Tibial artery (tissue), 4 donors: ENCODE measurements around the gene LTBP2.

Experiments used
- DNase-seq, 2 donors: peaks; one replicate each; pipeline ENCODE4 v3.0.0-alpha.2; 2019
- H3K27ac ChIP-seq, 2 donors: fragments of 200-600 bp; sonication (generic) in 1 of 2; 1 replicate in 1 of 2; 2 replicates in 1 of 2; pipeline ENCODE4 v1.5.1; 2018 to 2019; ENCODE audit warnings: mild to moderate bottlenecking in 1 of 2
- H3K27me3 ChIP-seq, 2 donors: fragments of 200-600 bp; sonication (generic) in 1 of 2; one replicate each; pipeline versions ENCODE4 v1.5.1 to v1.6.0; 2016 to 2019
- H3K36me3 ChIP-seq, 3 donors: fragments of 200-600 bp; sonication (generic) in 2 of 3; one replicate each; pipeline ENCODE4 v1.5.1; 2016 to 2019; ENCODE audit warnings: mild to moderate bottlenecking in 2 of 3
- H3K4me1 ChIP-seq, 4 donors: fragments of 200-600 bp; sonication (generic) in 2 of 4; 1 replicate in 3 of 4; 2 replicates in 1 of 4; pipeline ENCODE4 v1.5.1; 2016 to 2019
- H3K4me3 ChIP-seq, 2 donors: fragments of 200-600 bp; sonication (generic) in 1 of 2; 1 replicate in 1 of 2; 2 replicates in 1 of 2; pipeline ENCODE4 v1.5.1; 2018 to 2019; ENCODE audit warnings: mild to moderate bottlenecking in 2 of 2
- H3K9me3 ChIP-seq, 3 donors: fragments of 200-600 bp; sonication (generic) in 1 of 3; one replicate each; pipeline ENCODE4 v1.5.1; 2016 to 2019
- intact Hi-C: fragments of 100-400 bp; cut with DNase I; formaldehyde crosslinking; loops from one replicate; pipeline ENCODE4 v1.15.0; 2023; ENCODE audit warnings: low total_unique reads
- TF ChIP-seq, protein P1 (sequence below), 2 experiments: fragments of 200-600 bp in 1 of 2; fragments of 450-650 bp in 1 of 2; IDR thresholded peaks; one replicate each; pipeline ENCODE4 v1.5.1; 2017 to 2019; ENCODE audit warnings: antibody characterized with exemption in 2 of 2, mild to moderate bottlenecking in 1 of 2, moderate library complexity in 1 of 2

The LTBP2 gene

DNA sequence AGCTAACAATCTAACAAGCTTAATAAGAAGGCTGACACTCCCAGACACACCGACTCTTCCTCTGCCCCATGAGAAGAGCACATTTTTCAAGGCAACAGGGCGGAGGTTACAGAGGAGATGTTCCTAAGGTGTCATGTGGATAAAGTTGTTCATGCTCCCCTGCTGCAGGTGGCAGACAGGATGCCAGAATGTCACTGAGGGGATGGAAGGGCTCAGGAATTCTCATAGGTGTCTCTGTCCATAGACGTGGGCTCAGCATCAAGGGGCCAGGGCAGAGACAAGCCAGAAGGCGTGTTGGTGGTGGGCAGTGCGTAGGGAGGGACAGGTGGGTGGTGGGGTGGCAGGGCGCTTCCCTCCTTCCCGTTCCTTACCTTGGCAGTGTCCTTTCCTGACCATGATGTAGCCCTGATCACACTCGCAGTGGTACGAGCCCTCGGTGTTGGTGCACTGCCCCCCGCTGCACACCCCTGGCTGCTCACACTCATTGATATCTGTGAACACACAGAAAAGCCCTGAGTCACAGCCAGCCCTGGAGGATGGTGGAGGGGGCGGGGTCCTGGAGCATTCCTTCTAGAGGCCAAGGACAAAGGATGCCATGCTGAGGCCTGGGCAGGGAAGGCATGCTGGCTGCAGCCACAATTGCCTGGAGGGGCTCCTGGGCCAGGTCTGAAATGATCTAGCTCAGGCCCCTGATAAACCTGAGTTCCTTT, 95.4 kb downstream of the LTBP2 start:
- TF ChIP-seq, protein P1, sequence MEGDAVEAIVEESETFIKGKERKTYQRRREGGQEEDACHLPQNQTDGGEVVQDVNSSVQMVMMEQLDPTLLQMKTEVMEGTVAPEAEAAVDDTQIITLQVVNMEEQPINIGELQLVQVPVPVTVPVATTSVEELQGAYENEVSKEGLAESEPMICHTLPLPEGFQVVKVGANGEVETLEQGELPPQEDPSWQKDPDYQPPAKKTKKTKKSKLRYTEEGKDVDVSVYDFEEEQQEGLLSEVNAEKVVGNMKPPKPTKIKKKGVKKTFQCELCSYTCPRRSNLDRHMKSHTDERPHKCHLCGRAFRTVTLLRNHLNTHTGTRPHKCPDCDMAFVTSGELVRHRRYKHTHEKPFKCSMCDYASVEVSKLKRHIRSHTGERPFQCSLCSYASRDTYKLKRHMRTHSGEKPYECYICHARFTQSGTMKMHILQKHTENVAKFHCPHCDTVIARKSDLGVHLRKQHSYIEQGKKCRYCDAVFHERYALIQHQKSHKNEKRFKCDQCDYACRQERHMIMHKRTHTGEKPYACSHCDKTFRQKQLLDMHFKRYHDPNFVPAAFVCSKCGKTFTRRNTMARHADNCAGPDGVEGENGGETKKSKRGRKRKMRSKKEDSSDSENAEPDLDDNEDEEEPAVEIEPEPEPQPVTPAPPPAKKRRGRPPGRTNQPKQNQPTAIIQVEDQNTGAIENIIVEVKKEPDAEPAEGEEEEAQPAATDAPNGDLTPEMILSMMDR (IDR thresholded peaks at IDR 0.05) = no peak
- Histone ChIP-seq H3K27me3 (no peaks in the 10 kb centered on the region), H3K4me1 (peaks cover 0 to 29% (median 19%) of the 10 kb centered on the region in 4 donors), H3K9me3 (no peaks in the 10 kb centered on the region), H3K27ac (no peak overlapping the region), H3K36me3 (peaks cover 27 to 48% (median 36%) of the 10 kb centered on the region in 3 donors), H3K4me3 (no peak overlapping the region)
- peak in 1 of 2 donors; percentile 66 for DNase-seq
- intact Hi-C loops = no loop called here

DNA sequence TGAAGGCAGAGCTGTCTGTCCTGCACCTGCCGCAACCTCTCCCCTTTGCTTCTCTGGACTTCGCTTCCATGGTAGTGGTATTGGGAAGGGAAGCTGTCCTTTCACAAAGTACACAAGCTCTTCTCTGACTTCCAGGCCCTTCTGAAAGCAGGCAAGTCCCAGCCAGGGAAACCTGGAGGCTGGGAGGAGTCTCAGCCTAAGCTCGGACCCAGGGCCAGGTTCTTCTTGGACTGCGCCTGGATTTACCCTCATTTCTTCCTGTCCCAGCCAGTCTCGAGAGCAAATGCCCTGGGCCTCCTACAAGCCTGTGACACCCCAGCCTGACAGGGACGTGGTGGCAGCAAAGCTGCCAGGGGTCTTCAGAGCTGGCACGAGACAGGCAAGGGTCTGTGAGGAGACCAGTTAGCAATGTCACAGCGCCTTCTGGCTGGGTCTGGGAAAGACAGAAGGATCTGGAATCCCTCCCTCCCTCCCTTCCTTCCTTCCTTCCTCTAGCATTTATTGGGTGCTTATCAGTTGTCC, 96.1 kb downstream of the LTBP2 start:
- intact Hi-C loops = no loop called here
- DNase-seq = peak in 1 of 2 donors; percentile 51
- H3K27me3 ChIP-seq = no peaks in the 10 kb centered on the region
- TF ChIP-seq, protein P1 (IDR thresholded peaks at IDR 0.05) = no peak
- no peak overlapping the region for H3K4me3 ChIP-seq
- H3K36me3 ChIP-seq = peaks cover 24 to 42% (median 29%) of the 10 kb centered on the region in 3 donors
- H3K27ac ChIP-seq = no peak overlapping the region
- no peaks in the 10 kb centered on the region for H3K9me3 ChIP-seq
- peaks cover 0 to 35% (median 25%) of the 10 kb centered on the region in 4 donors for H3K4me1 ChIP-seq

DNA sequence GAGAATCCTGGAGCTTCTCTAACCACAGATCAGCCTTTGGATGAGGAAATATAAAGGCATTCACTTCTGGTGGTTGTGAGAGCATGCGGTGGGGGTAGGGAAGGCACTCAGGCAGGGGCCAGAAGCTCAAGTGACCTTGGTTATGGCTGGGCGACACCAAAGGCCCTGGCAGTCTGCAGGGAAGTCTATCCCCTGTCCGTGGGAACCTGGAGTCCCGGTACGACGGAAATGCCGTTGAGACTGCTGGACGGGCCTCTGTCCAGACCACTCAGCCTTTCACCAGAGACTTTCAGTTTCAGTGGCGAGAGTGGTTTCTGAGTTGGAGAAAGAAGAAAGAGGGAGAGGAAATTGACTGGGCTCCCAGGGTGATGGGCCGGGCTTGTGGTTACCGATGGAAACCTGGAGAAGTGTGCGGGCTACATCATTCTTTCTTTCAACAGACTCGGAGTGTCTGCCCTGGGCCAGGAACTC, 97.5 kb downstream of the LTBP2 start:
- DNase-seq = peak; percentile 55 to 77
- TF ChIP-seq, protein P1 (IDR thresholded peaks at IDR 0.05) = no peak
- intact Hi-C loops = no loop called here
- peaks cover 4 to 42% (median 28%) of the 10 kb centered on the region in 4 donors for H3K4me1 ChIP-seq
- no peaks in the 10 kb centered on the region for H3K27me3 ChIP-seq
- peak overlapping the region; percentile 62 to 73 for H3K27ac ChIP-seq
- no peak overlapping the region for H3K4me3 ChIP-seq
- peaks cover 23 to 36% (median 26%) of the 10 kb centered on the region in 3 donors for H3K36me3 ChIP-seq
- H3K9me3 ChIP-seq = no peaks in the 10 kb centered on the region

DNA sequence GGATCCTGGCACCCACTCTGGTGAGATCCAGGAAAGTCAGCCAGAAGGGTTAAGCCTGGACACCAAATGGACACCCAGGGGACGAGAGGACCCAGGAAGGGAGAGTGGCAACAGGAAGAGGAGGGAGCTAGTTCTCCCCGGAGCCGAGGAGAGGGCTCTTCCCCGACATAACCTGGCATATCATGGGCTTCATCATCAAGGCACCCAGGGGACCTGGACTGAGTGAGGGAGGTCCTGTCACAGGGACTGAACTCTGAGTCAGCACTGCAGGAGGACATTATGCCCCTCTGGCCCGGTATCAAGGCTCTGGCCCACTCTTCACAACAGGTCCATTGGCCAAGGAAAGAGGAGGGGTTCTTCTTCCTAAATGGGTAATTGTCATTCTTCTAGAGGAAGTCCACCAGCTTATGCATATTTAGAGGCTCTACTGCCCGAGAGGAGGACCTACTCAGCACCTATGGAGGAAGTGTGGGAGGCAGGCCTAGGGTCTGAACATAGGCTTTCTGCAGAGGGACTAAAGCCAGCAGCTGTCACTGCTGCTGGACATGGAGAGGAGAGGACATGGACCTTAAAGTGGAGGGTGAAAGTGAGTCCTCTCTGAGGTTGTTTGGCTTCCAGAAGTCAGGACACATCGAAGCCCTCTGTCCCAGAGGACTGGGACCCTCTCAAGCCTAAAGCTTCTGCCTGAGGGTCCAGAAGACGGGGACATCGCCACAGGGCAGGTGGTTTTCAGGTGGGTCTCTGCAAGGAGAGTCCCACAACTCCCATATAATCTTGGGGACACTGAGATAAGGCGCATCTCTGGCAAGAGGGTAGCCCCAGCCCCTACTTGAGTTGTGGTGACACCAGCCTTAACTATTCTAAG, 99.8 kb downstream of the LTBP2 start:
- H3K36me3 ChIP-seq = peaks cover 23 to 57% (median 48%) of the 10 kb centered on the region in 3 donors
- peak overlapping the region; percentile 62 to 73 for H3K27ac ChIP-seq
- H3K4me1 ChIP-seq = peaks cover 4 to 42% (median 28%) of the 10 kb centered on the region in 4 donors
- no peaks in the 10 kb centered on the region for H3K27me3 ChIP-seq
- no peak overlapping the region for H3K4me3 ChIP-seq
- intact Hi-C loops = no loop called here
- DNase-seq = peak; percentile 62 to 84
- TF ChIP-seq, protein P1 (IDR thresholded peaks at IDR 0.05) = no peak
- H3K9me3 ChIP-seq = no peaks in the 10 kb centered on the region

DNA sequence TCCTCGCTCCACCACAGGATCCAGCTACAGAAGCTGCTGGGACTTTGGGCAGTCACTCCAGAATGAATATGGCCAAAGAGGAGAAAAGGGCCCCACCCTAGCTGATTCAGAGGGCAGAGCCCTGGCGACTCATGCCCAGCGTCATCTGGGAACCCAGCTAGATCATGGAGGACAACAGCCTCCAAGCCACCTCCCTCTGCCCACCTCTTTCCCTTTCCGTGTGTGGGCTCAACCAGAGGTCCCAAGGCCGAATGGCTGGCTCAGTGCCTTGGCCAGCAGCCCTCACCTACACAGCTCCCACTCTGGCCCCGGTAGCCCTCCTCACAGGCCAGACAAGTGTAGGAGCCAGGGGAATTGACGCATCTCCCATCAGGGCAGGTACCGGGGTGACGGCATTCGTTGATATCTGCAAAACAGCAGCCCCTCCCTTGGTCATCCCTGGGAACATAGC, 101.1 kb downstream of the LTBP2 start:
- no peaks in the 10 kb centered on the region for H3K9me3 ChIP-seq
- no peaks in the 10 kb centered on the region for H3K27me3 ChIP-seq
- H3K36me3 ChIP-seq = peaks cover 24 to 59% (median 50%) of the 10 kb centered on the region in 3 donors
- peak; percentile 56 to 83 for DNase-seq
- TF ChIP-seq, protein P1 (IDR thresholded peaks at IDR 0.05) = no peak
- intact Hi-C loops = no loop called here
- H3K4me1 ChIP-seq = peaks cover 4 to 42% (median 28%) of the 10 kb centered on the region in 4 donors
- no peak overlapping the region for H3K4me3 ChIP-seq
- H3K27ac ChIP-seq = peak overlapping the region; percentile 62 to 73
